ENCODE data around the gene EEF1AKMT1.
"Not testable (repeated sequence)": the region's sequence is repeated elsewhere in the genome, so short reads cannot be mapped to it uniquely, and the experiment has no call there.

Gene EEF1AKMT1

DNA sequence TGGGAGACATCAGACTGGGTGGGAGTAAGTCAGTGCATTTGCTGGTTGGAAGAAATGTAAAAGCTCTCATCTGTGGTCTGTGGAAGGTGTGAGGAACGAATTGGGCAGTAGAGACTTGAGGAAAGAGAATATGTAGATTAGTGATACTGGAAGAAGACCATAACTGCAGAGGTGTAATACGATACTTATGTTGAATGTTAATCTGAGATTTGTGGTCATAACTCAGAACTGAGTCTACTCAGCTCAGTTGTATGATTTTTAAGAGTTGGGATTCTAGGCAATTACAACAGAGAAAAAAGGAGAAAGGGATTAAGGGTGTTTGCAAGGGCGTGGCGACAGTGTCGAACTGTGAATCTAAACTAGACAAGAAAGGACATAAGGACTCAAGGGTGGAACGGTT is 73.5 kb downstream of the EEF1AKMT1 start:
- no peak for DNase-seq (ENCODE audit: low read depth in 2 of 2, low spot score in 1 of 2)

DNA sequence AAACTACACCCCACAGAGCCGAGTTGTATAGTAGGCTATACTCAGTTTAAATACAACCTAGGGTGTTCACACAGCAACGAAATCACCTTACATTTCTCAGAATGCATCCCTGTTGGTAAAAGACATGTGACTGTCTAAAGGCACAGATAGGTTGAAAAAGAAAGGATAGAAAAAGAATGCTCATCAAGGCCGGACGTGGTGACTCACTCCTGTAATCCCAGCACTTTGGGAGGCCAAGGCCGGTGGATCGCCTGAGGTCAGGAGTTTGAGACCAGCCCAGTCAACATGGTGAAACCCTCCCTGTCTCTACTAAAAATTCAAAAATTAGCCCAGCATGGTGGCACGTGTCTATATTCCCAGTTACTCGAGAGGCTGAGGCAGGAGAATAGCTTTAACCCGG is 74.0 kb downstream of the EEF1AKMT1 start:
- no peak for DNase-seq (ENCODE audit: low read depth in 2 of 2, low spot score in 1 of 2)

DNA sequence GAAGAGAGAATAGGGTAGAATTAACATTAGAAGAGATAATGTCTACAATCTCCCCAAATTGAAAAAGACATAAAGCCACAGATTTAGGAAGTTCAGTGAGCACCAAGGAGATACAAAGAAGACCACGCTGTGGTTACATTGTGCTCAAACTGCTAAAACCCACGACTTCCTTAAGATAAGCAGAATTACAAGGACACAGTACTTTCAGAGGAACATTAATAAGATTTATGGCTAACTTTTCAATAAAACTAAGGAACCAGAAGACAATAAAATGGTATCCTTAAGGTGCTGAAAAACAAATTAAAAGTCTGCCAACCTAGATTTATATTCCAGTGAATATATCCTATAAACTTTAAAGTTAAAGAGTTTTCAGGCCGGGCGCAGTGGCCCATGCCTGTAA is 77.7 kb downstream of the EEF1AKMT1 start:
- no peak for DNase-seq (ENCODE audit: low read depth in 2 of 2, low spot score in 1 of 2)

DNA sequence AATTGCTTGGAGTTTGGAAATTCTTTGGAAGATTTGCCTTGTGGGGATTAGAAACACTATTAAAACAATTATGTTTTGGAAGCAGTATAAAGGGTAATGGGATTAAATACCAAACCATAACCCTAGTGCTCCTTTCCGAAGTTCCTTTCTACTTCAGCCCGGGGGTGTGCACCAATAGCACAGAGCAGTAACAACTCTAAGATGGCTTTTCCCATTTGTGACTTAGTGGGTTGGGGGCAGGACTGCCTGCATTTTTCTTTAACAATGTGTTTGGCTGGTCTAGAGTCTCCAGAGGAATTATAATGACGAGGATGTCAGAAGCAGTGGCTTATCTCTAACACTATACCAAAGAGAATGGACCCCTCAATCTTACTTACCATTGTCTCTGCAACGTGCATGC is 82.1 kb downstream of the EEF1AKMT1 start:
- no peak for DNase-seq (ENCODE audit: low read depth in 2 of 2, low spot score in 1 of 2)

DNA sequence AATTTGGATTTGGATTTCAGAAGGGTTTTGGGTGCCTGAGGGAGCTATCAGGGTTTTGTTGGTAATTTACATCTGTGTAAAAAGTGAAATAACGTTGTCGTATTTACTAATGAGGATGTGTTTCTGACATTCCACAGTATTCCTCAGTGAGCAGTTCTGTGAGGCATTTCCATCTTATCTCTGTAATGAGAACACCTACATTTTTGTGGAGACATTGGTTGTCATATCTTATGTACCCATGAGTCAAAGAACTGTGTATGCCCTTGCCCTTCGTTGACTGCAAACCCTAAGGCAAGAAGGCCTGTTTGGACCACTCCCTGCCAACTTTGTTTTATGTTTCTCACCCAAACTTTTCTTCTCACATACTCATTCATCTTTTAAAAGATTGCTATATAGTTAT is 84.5 kb downstream of the EEF1AKMT1 start:
- DNase-seq (ENCODE audit: low read depth in 2 of 2, low spot score in 1 of 2) = no peak

DNA sequence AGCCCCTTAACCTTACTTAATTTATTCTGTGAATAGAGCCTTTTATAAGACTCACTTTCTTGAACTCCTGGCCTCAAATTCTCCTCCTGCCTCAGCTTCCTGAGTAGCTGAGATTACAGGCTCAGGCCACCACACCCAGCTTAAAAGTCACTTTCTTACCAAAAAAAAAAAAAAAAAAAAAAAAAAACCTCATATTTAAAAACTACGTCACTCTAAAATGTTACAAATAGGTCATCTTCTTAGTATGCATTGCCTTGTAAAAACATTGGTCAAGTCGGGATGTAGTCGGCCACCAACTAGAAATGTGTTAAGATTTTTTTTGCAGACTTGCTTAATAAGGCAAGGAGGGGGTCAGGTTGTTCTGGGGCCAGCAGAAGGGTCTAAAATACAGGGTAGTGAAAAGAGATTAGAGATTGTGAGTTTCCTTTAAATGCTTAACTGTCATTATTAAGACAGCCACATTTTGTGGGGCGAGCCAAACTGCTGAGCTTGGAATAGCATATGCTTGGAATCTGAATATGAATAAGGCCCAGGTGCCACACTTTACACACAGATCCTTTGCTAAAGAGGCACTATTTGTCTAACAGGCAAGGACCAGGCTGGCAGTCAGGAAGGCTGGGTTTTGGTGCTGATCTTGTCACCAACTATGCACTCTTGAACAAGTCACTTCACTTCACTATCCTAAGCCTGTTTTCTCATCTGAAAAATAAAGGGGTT is 86.7 kb downstream of the EEF1AKMT1 start:
- no peak for DNase-seq (ENCODE audit: low read depth in 2 of 2, low spot score in 1 of 2)

DNA sequence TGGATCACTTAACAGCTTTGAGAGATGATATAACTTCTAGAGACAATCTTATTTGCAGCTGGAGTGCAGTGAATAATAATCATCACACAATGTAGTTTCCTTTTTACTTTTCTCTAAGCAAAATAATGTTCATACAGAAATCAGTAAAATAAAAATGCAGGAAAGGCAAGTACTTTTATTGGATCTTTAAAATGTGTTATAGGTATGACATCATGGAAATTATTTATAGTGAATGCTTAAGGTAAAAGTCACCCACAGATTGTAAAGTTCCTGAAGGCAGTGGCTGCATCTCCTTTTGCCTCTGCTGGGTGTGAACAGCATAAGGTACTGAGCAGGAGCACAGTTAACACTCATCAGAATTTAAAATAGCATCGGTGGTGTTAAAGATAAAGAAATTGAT is 87.6 kb downstream of the EEF1AKMT1 start:
- no peak for DNase-seq (ENCODE audit: low read depth in 2 of 2, low spot score in 1 of 2)

DNA sequence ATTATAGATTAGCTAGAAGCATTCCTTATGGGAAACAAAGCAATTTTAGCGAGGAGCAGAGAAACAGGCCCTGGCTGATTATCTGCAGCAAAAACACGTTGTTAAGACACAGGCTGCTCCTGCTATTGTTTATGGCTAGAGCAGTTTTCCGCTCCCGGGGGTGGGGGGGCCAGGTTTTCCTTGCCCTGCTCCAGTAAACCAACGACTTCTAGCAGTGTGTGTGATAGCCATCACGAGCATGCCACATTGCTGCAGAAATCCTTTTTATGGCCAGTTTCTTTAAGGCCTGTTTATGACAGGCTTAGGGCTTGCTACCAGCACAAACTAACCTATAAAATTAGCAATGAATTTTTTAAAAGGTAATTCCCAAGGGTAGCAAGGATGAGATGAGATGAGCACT is 88.7 kb downstream of the EEF1AKMT1 start:
- DNase-seq (ENCODE audit: low read depth in 2 of 2, low spot score in 1 of 2) = no peak

DNA sequence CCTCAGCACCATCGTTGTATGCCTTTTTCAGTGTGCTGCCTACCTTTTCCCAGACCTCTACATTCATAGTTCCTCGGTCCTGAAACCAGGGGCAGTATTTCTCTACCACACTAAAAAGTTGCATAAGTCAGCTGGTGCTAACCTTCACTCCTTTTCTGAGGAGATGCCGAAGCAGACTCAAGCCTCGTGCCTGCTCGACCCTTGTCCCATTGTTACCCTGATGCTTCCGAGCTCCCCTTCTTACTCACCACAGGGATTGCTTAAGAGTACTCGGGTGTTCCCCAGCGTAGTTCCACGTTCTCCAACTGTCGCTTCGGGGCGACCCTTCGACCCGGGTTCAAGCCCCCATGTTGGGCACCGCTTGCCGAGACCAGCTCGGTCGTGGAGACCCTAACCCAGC is 89.2 kb downstream of the EEF1AKMT1 start:
- DNase-seq (ENCODE audit: low read depth in 2 of 2, low spot score in 1 of 2) = no peak

DNA sequence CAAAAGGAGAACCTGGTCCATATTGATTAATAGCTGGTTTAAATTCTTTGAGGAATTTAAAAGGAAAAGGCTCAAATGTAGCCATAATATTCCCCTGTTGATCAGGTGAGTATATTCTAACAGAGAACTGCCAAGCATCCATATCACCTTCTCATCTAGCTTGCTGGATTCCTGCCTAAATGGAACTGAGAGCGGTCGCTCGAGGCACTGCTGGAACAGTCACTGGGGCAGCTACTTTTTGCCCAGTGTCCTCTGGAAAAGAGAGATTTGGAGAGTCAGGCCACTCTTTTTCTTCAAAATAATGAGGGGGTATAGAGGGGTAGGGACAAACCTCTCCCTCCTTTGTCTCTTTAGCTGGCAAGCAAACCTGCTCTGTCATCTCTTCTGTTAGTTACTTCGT is 89.7 kb downstream of the EEF1AKMT1 start:
- no peak for DNase-seq (ENCODE audit: low read depth in 2 of 2, low spot score in 1 of 2)

DNA sequence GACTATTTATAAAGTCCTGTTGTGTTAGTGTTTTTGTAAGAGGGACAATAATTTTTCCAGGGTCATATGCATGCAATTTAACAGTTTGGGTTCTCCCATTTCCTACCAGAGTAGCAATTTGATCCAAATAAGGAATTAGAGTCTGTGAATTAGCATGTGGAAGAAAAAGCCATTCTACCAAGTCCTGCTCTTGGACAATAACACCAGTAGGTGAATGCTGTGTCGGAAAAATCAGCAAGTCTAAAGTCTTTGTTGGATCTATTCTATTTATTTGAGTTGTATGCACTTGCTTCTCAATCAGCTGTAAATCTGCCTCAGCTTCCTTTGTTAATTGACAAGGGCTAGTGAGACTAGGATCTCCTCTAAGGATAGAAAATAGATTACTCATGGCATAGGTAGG is 91.7 kb downstream of the EEF1AKMT1 start:
- DNase-seq (ENCODE audit: low read depth in 2 of 2, low spot score in 1 of 2) = no peak

DNA sequence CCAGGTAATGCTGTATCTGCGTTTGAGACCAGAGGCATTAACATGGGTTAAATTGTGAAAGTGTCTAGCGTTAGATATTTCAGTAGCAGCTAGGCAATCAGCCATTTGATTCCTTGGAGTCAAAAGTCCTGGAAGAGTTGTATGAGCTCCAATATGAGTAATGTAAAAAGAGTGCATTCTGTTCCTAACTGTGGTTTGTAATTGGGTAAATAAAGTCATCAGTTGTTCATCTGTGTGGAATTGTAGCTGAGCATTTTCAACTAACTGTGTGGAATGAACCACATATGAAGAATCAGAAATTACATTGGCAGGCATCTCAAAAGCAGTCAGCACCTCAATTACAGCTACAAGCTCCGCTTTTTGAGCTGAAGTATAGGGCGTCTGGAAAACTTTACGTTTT is 92.3 kb downstream of the EEF1AKMT1 start:
- not testable (repeated sequence) for DNase-seq (ENCODE audit: low read depth in 2 of 2, low spot score in 1 of 2)

DNA sequence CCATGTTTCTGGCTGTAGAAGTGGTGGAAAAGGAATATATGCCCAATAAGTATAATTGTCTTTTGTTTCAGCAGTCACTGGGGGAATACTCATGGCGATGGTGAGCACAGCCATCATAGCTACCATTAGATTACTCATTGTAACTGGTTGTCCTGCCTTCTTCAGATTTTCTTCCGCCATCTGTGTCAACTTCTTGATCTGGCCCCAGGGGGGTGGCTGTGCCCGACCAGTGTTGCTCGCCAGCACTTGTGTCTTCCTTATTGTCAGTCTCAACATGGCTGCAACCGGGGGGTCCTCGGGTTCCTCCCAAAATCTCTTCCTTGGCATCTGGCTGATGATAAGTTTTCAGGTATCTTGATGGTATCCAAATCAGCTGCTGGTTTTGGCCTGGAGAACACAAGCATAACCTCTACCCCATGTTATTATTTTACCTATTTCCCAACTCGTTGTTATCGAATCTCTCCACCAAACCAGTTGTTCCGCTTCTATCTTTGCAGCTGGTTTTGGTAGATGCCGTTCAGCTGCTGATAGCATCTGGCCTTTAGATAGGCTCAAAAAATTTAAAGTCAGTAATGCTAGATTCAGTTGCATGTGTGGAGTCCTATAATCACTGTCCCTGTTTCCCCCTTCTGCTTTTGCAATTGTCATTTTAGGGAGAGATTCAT is 93.2 kb downstream of the EEF1AKMT1 start:
- no peak for DNase-seq (ENCODE audit: low read depth in 2 of 2, low spot score in 1 of 2)

DNA sequence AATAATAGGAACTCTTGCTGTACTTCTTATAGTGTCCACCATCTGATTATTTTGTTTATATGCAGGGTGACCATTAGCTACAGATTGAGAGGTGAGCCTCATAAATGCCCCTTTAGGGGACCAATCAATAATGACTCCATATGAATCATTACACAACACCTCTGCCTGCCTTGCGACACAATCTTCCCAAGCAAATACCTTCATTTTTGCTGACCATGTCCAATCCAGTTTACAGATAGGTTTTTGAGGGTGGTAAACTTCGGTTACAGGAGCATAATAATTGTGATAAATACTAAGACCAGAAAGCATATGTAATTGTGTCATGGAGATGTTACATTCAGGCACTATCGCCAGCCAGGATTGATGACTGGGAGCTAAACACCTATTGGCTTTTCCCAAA is 93.9 kb downstream of the EEF1AKMT1 start:
- no peak for DNase-seq (ENCODE audit: low read depth in 2 of 2, low spot score in 1 of 2)
